ENCODE data around the gene SERGEF.

DNA sequence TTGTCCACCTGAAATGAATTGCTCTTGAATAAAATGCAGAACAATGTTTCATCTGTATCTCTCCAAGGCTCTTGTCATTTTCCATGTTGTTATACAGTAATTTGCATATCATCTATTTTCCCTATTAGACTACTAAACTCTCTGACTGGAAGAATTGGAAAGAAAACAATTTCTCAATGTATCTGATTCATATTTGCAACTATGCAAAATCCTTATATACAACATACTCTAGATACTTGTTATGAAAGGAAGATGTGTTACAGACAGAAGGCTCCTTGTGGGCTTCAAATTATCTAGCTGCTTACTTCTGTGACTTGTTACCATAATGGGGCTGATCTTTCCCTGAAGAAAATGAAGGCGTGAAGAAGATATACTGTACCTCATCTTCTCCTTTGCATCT lies 9.6 kb upstream of the SERGEF start:
- no peak for TF ChIP-seq CTCF (IDR thresholded peaks at IDR 0.05; ENCODE audit: low read depth, low read length, poor library complexity, severe bottlenecking)
- no peak for TF ChIP-seq EZH2phosphoT487 (IDR thresholded peaks at IDR 0.05; ENCODE audit: borderline replicate concordance, low read length)
